Stimulated activated CD8-positive, alpha-beta memory T cell treated with anti-CD3 and anti-CD28 coated beads, Interleukin-7, amount 100 ng/mL, for 1 hour (primary cell): ENCODE data around the gene ZNF195.
"Not testable (repeated sequence)": the region's sequence is repeated elsewhere in the genome, so short reads cannot be mapped to it uniquely, and the experiment has no call there.

Source experiments
- DNase-seq, 2 donors: peaks; one replicate each; pipeline ENCODE4 v3.0.0-alpha.2; 2020; ENCODE audit warnings: low read depth in 2 of 2

The ZNF195 gene

DNA sequence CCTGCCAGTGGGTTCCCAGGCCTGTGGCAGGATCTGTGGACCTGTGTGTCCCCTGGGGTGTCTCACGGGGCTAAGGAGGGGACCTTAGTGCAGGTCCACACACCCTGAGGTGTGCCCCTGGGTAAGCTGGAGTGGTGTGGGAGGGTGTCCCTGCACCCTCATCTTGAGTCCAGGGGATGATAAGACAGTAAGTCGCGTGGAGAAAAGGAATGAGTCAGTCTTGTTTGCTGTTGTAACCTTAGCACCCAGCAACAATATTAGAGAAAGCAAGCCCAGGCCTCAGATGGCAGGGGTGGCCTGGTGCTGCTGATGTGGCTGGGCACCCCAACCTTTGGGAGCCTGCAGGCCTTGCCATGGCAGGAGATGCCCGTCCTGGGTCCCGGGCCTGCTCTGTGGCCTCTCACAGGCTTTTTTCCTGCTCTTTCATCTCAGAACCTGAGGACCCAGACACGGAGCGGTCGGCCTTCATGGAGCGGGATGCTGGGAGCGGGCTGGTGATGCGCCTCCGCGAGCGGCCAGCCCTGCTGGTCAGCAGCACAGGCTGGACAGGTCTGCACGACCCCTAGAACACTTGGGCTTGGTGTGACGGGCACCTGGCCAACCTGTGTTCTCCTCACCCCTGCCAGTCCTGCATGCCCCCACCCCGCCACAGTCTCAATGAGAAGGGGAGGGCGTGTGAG is 23.4 kb upstream of the ZNF195 start:
- not testable (repeated sequence) for DNase-seq

DNA sequence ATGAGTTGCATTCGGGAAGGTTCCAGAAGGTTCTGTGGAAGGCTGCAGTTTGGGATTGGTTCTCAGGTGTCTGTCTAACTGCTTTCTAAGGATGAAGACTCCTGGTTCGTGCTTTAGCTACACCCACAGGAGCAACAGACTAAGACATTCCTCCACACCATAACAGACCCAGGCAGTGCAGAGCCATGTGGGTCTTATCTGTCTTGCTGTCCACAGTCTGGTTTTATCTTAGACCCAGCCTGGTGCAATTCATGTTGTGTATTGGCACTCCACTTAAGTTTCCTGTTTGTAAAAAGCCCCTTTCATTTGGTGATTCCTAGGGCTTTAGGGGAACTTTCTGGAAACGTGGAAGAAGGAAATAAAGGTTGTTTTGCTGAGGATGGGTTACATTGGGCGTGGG is 22.1 kb upstream of the ZNF195 start:
- DNase-seq: not testable (repeated sequence)

DNA sequence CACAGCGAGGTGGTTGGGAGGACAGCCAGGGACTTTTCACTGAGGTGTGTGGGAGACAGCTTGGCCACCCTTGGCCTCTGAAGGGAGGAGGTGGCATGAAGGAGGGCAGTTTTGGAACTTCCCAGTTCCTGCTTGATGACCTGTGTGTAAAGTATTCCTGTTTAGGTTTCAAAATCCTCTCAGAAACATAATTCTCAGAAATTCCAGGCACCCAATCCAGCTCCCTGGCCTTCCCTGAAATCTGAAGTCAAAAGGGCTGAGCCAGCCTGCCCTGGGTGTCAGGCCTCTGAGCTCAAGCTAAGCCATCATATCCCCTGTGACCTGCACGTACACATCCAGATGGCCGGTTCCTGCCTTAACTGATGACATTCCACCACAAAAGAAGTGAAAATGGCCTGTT is 19.6 kb upstream of the ZNF195 start:
- DNase-seq: not testable (repeated sequence)

DNA sequence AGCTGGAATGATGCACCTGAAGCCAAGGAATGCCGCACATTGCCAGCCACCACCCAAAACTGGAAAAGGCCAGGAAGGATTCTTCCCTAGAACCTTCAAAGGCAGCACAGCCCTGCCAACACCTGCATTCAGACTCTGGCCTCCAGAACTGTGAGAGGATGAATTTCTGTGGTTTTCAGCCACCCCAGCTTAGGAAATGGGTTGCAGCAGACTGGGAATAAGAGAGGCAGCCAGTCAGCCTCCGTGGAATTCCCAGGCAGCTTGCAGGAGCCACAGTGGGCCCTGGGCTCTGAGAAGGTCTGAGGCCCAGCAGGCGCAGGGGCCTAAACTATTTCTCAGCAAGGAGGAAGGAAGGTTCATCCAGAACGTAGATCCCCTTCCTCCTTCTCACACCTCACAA is 19.2 kb upstream of the ZNF195 start:
- not testable (repeated sequence) for DNase-seq

DNA sequence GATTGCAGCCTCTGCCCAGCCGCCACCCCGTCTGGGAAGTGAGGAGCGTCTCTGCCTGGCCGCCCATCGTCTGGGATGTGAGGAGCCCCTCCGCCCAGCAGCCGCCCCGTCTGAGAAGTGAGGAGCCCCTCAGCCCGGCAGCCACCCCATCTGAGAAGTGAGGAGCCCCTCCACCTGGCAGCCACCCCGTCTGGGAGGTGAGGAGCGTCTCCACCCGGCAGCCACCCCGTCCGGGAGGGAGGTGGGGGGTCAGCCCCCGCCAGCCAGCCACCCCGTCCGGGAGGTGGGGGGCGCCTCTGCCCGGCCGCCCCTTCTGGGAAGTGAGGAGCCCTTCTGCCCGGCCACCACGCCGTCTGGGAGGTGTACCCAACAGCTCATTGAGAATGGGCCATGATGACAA is 18.3 kb upstream of the ZNF195 start:
- not testable (repeated sequence) for DNase-seq

DNA sequence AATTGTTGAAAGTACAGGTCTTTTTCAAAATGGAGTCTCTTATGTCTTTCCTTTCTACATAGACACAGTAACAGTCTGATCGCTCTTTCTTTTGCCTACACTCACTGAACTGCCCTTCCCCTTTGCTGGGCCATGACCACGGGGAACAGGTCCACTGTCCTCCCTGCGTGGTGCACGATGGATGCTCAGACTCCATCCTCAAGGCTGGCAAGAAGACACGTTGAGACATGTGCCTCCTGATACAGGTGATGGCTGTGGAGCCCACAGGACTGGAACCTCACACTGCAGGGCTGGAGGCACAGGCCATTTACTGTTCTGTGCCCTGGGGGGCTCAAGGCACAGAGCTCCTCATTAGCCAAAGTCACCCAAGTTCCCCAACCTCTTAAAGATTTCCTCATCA is 16.5 kb upstream of the ZNF195 start:
- not testable (repeated sequence) for DNase-seq

DNA sequence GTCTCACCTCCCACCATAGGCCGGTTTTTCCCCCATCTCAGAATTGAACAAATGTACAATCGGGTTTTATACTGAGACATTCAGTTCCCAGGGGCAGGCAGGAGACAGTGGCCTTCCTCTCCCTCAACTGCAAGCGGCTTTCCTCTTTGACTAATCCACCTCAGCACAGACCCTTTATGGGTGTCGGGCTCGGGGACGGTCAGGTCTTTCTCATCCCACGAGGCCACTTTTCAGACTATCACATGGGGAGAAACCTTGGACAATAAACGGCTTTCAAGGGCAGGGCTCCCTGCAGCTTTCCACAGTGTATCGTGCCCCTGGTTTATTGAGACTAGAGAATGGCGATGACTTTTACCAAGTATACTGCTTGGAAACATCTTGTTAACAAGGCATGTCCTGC is 16.0 kb upstream of the ZNF195 start:
- DNase-seq: not testable (repeated sequence)

DNA sequence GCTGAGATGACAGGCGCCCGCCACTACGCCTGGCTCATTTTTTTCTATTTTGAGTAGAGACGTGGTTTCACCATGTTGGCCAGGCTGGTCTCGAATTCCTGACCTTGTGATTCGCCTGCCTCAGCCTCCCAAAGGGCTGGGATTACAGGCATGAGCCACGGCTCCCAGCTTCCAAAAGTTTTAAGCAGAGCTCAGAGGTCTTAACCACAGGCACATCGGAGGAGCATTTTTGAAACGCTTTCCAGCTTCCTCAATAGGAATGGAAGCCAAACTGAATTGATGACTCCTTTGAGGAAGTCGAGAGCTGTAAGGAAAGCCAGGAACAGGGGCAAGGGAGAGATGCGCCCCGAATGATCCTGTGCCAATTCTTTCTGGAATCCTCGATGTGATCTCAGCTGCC is 14.5 kb upstream of the ZNF195 start:
- DNase-seq: not testable (repeated sequence)

DNA sequence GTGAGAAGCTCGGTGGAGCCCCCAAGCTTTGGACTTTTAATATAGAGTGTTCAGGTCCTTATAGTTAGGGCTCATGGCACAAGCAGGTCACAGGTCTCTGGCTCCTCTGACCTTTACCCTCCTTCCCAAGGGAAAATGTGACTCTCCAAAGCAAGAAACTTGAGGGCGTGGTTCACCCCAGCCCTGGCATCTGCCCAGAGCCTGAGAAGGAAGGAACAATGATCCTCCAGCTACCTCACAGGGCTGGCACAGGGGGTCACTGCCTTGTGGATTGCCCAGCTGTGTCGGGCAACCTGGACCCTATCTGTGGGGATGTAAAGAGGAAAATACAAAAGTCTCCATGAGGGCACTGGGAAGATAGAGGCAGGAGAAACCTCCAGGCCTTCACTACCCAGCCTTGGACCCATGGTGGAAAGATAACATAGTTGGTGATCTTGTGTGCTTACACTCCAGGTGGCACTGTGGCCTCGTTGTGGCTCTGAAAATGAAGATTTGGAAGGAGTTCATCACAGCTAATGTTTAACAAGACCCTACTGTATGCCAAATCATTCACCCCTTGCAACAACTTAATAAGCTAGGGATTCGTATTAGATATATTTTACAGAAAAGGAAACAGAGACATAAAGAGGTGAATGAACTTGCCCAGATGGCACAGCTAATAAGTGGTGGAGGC is 3.8 kb upstream of the ZNF195 start:
- DNase-seq: no peak

DNA sequence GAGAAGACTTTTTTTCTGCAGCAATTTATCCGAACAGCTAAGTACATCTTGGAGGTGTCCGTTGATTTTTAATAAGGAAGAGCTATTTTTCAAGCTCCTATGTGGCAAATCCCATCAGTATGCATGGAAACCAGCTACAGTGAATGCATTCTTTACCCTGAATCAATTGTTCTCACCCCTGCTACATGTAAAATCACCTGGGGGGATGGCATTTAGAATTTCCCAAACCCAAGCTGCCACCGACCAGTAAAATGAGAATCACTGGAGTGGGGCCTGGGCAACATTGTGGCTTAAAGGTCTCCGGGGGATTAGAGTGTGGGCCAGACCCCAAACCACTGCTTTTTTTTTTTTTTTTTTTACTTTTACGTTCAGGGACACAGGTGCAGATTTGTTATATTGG is 2.8 kb upstream of the ZNF195 start:
- DNase-seq: no peak

DNA sequence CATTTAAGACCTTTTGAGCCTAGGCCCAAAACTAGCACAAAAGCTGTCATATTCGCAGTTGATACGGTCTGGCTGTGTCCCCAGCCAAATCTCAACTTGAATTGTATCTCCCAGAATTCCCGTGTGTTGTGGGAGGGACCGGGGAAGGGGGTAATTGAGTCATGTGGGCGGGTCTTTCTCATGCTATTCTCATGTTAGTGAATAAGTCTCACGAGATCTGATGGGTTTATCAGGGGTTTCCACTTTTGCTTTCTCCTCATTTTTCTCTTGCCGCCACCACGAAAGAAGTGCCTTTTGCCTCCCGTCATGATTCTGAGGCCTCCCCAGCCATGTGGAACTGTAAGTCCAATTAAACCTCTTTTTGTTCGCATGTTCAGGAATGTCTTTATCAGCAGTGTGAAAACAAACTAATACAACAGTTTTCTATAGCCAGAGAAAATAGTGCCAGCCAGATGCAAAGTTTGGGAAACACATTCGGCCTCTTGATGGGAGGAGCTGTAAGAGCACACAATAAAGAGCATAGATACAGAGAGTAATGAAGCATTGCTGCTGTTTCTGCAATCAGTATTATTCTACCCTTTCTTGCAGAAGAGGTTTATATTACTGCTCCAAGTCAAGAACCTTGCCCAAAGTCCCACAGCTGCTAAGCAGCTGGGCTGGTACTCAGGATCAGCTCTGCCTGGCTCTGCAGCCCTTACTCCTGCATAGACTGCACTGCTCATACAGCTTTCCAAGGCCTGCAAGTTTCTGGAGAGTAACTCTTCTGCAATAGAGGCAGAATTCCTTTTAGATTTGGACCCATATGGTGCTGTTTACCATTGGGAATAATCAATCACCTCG is 2.0 kb upstream of the ZNF195 start:
- no peak for DNase-seq

DNA sequence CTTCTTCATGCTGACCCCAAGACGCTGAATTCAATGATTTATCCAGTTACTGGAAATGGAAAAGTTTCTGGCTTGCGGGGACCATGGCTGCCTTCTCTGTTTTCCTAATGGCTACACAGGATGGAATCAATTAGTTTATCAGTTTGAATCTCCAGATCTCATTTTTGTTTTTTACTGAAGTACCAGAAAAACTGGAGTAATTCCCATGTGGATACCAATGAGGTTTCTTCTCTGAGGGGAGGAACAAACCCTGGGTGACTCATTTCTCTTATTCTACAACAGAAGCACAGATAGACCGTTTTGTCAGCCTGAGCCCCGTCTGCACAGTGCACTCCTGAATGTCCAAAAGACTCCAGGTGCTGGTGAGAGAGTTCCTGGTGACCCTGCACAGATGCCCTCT is 3.4 kb downstream of the ZNF195 start:
- DNase-seq: no peak

DNA sequence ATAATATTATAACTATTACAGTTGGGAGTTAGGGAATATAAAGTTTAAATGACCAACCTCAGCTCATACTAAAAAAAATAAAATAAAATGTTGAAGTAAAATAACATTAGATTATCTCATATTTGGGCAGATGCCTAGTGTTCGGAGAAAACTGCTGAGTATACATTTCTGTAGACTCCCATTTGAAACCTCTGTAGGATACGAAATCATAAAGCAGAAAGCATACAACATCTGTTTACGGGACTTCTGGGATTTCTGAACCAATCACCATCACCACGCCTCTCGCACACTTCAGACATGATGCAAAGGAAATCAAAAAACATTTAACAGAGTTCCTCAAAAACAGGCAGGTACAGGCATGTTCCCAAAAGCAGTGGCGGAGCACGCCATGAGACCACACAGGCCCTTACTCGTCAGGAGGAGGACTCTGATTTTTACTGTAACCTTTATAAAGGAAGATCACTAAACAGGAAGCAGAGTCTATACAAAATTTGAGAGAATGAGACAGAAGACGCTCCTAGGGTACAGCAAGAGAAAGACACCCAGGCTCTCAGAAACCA is 8.6 kb downstream of the ZNF195 start:
- no peak for DNase-seq

DNA sequence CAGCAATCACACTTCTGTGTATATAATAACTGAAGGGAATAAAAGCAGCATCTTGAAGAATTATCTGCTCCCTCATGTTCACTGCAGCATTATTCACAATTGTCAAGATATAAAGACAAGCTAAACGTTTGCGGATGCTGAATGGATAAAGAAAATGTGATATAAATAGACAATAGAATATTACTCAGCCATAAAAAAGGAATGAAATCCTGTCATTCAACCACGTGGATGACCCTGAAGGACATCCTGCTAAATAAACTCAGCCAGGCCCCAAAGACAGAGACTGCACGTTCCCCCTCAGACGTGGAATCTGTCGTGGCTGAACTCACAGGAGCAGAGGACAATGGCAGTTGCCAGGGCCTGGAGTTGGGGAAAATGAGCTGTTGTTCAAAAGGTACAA is 9.6 kb downstream of the ZNF195 start:
- DNase-seq: no peak

DNA sequence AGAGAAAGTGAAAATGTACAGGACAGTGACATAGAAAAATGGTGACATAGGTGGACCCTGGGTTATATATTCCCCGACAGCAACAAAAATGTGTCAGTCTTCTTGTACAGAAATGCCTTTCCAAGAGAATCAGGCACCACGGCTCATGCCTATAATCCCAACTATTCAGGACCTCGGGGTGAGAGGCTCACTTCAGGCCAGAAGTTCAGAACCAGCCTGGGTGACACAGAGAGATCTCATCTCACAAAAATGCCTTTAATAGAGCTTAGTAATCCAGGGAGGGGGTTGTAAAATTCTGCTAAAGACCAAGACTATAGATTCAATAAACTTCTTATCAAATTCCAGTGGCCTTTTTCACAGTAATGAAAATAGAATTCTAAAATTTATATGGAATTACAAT is 10.7 kb downstream of the ZNF195 start:
- DNase-seq: no peak

DNA sequence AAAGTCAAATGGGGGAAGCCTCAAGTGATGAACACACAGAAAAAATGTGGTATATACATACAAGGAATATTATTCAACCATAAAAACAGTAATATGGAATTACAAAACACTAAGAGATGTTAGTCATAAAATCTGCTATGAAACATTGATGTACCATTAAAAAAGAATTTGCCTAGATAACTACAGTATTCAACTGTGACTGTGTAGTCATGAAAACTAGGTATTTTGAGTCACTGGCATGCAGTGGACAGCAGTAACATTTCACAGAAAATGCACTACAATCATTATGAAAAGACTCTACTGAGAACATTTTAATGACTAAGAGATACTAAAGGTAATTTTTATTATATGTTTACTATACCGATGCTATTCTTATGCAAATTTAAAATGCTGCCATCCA is 11.7 kb downstream of the ZNF195 start:
- no peak for DNase-seq

DNA sequence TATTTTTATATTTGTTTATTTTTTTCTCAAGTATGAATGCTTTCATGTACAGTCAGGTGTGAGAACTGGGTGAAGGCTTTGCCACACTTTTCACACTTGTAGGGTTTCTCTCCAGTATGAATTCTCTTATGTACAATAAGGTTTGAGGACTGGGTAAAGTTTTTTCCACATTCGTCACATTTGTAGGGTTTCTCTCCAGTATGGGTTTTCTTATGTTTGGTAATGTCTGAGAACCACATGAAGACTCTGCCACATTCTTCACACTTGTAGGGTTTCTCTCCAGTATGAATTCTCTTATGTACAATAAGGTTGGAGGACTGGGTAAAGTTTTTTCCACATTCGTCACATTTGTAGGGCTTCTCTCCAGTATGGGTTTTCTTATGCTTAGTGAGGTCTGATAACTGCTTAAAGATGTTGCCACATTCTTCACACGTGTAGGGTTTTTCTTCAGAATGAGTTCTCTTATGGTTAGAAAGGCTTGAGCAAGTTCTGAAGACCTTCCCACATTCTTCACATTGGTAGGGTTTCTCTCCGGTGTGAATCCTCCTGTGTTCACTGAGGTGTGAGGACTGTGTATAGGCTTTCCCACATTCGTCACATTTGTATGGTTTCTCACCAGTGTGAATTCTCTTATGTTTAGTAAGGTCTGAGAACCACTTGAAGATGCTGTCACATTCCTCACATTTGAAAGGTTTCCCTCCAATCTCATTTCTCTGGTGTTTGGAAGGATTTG is 19.7 kb downstream of the ZNF195 start:
- no peak for DNase-seq

DNA sequence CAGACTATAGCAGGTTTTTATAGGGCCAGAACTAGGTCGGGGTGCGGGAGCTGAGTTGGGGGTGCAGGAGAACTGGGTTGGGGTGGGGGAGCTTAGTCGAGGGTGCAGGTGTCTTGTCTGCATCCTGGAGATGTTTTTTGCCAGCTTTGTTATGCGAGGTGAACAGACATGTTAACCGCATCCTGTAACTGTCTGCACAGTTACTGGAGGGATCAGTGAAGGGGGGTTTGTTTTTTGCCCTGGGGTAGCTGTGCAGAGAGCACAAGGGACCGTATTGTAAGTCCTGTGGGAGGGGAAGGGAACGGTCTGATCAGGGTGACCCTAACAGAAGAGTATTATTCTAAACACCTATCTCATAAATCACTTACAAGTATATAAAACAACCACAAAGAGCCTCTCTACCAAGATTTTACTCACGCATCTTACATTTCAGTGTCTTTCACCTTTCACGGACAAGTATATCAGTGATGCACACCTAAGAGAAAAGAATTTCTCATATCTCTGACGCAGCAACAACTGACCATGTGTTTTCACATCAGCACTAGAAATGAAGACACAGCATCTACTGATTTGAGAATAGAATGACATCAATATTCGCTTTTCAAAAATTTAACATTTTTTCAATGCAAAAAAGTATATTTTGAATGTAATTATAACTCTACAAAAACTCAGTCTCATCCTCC is 20.8 kb downstream of the ZNF195 start:
- DNase-seq: no peak

DNA sequence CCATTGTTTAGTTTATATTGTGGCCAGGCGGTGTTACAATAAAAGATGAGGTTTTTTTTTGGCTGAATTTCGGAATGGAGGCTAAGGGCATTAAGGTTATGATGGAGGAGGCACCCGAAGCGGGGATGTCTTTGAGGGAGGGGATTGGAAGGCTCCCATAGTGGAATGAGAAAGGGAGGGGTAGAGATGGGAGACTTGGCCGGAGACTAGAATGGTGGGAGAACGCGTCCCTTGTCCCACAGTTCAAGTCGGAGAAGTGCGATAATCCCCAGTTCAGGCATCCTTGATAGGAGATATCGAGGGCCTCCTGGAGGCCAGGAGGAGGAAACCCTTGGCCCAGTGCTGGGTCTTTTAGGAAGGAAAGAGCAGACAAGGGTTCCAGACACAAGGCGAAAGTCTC is 21.6 kb downstream of the ZNF195 start:
- DNase-seq: no peak

DNA sequence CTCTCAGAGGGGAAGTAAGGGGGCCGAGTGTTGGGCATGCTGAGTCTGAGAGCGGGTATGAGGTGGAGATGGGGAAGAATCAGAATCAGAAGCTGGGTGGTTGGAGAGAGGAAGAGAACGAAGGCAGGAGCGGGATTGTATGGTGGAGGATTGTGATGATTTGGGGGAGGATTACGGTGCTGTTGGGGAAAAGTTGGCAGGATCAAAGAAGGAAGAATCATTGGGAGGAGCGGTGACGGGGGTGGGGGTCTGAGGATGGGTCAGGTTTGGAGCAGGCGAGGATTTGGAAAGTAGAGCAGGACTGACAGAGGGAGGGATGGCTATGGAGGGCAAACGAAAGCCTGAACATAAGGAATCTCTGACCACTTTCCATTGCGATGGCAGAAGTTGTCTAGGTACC is 22.1 kb downstream of the ZNF195 start:
- DNase-seq: no peak

DNA sequence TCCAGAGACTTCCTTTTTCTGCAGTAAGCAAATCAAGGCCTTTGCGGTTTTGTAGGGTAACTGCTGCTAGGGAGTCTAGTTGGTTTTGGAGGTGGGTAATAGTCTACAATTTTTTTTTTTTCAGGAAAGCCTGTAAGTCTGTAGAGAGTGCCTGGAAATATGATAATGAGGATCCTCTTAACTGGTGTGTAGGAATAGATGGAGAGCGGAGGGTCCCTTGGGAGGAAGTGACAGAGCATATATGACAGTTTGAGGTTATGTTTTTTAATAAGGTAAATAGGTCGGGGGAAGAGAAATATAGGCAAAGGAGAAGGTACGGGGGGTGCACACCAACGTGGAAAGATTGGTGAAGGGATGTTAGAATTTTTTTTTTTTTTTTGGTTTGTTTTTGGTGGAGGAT is 25.9 kb downstream of the ZNF195 start:
- DNase-seq: no peak
